Endothelial cell of umbilical vein (primary cell): ENCODE data around the gene KIF17. TPM values are rescaled to one million over a fixed set of nuclear protein-coding genes. Genes with fewer than 3 reads are reported as not detected.

Experiments
- BruUV-seq: library from RNA; stranded (reverse); fragments of 400-500 nt; replicated peaks from 2 replicates; lab custom pipeline; 2021; lab: Mats Ljungman, UMichigan
- CTCF ChIA-PET: fragments of 300-600, 350-600 bp; sonication (Branson Sonifier 250); formaldehyde crosslinking; loops from one replicate; lab custom pipeline; 2021; ENCODE audit warnings: antibody characterized with exemption, inconsistent platforms; lab: Charles Lee
- POLR2A ChIA-PET: fragments of 300-600, 350-600 bp; sonication (Branson Sonifier 250); formaldehyde crosslinking; loops from one replicate; lab custom pipeline; 2021; ENCODE audit warnings: antibody characterized with exemption, inconsistent platforms; lab: Charles Lee
- DNase-seq: peaks from one replicate; pipeline ENCODE4 v3.0.0-alpha.2; 2011; ENCODE audit warnings: low read depth, low spot score
- FAIRE-seq: peaks from 2 replicates; lab custom pipeline; 2011; peaks lifted over from hg19 to GRCh38; lab: Jason Lieb, UNC
- H2AFZ ChIP-seq: 2 replicates; pipeline ENCODE4 v1.6.0; 2012; ENCODE audit warnings: low read depth, low read length, control low read depth, inconsistent platforms
- H3K27ac ChIP-seq: 2 replicates; pipeline ENCODE4 v1.5.1; 2011; ENCODE audit warnings: low read depth, mild to moderate bottlenecking, control low read depth, low read length, moderate library complexity; ENCODE audit not compliant: insufficient read depth
- H3K27me3 ChIP-seq, 2 experiments: 2 replicates each; pipeline versions ENCODE4 v1.6.0 to v1.6.1; 2011; ENCODE audit warnings: low read length in 2 of 2, mixed read lengths in 1 of 2; ENCODE audit not compliant: control insufficient read depth in 2 of 2, insufficient read depth in 2 of 2
- H3K36me3 ChIP-seq, 2 experiments: 2 replicates in 1 of 2; 3 replicates in 1 of 2; pipeline ENCODE4 v1.5.1; 2011; ENCODE audit warnings: low read length in 2 of 2, mild to moderate bottlenecking in 1 of 2, moderate library complexity in 1 of 2; ENCODE audit not compliant: control insufficient read depth in 2 of 2, insufficient read depth in 2 of 2; ENCODE audit errors: extremely low read depth in 1 of 2
- H3K4me1 ChIP-seq: 3 replicates; pipeline ENCODE4 v1.5.1; 2011; ENCODE audit warnings: mild to moderate bottlenecking, low read length; ENCODE audit not compliant: control insufficient read depth, insufficient read depth; ENCODE audit errors: extremely low read depth
- H3K4me2 ChIP-seq: 2 replicates; pipeline ENCODE4 v1.6.1; 2011; ENCODE audit warnings: low read length, control low read depth, mixed read lengths; ENCODE audit not compliant: insufficient read depth
- H3K4me3 ChIP-seq, 3 experiments: fragments of 200-600 bp in 1 of 3; sonication (generic), shearing (Covaris generic) in 1 of 3; replicated peaks in 1 of 3; 2 replicates each; pipeline ENCODE4 v1.5.1; 2011 to 2016; ENCODE audit warnings: control low read depth in 3 of 3, low read length in 3 of 3, mild to moderate bottlenecking in 2 of 3, inconsistent platforms in 1 of 3, low read depth in 1 of 3, moderate library complexity in 1 of 3; ENCODE audit not compliant: insufficient read depth in 1 of 3
- H3K79me2 ChIP-seq: 2 replicates; pipeline ENCODE4 v1.6.0; 2012; ENCODE audit warnings: low read length, inconsistent platforms; ENCODE audit not compliant: control insufficient read depth, insufficient read depth
- H3K9ac ChIP-seq: replicated peaks from 2 replicates; pipeline ENCODE3; 2011; ENCODE audit warnings: low read length, control low read depth; ENCODE audit not compliant: insufficient read depth; ENCODE audit errors: extremely low read depth
- H3K9me1 ChIP-seq: replicated peaks from 3 replicates; pipeline ENCODE4 v1.6.0; 2011; ENCODE audit warnings: mild to moderate bottlenecking, low read length; ENCODE audit not compliant: control insufficient read depth, insufficient read depth; ENCODE audit errors: extremely low read depth
- H3K9me3 ChIP-seq: replicated peaks from 2 replicates; pipeline ENCODE4 v1.5.1; 2012; ENCODE audit warnings: low read length, inconsistent platforms; ENCODE audit not compliant: control insufficient read depth, insufficient read depth
- H4K20me1 ChIP-seq: replicated peaks from 2 replicates; pipeline ENCODE3; 2011; ENCODE audit warnings: mild to moderate bottlenecking, low read length; ENCODE audit not compliant: control insufficient read depth, insufficient read depth; ENCODE audit errors: extremely low read depth
- CTCF ChIP-seq, 2 donors: IDR thresholded peaks; 1 replicate in 1 of 2; 2 replicates in 1 of 2; pipeline ENCODE4 v1.5.1; 2011; ENCODE audit warnings: low read length in 2 of 2, mild to moderate bottlenecking in 2 of 2, moderate library complexity in 2 of 2, control low read depth in 1 of 2, inconsistent platforms in 1 of 2, low read depth in 1 of 2; ENCODE audit not compliant: insufficient read depth in 1 of 2; ENCODE audit errors: extremely low read depth in 1 of 2
- EZH2 ChIP-seq: IDR thresholded peaks from 2 replicates; pipeline ENCODE4 v1.6.1; 2012; ENCODE audit warnings: borderline replicate concordance, low read depth, mild to moderate bottlenecking, moderate library complexity, low read length, inconsistent platforms; ENCODE audit not compliant: severe bottlenecking
- FOS ChIP-seq: IDR thresholded peaks from 2 replicates; pipeline ENCODE4 v1.6.1; 2011; ENCODE audit warnings: mild to moderate bottlenecking, low read length, moderate library complexity, borderline replicate concordance; ENCODE audit not compliant: insufficient read depth
- GATA2 ChIP-seq: IDR thresholded peaks from 2 replicates; pipeline ENCODE4 v1.7.0; 2011; ENCODE audit warnings: low read depth, mild to moderate bottlenecking, moderate library complexity, mixed read lengths, low read length; ENCODE audit not compliant: insufficient read length, insufficient read depth
- JUN ChIP-seq: IDR thresholded peaks from 2 replicates; pipeline ENCODE4 v1.6.1; 2011; ENCODE audit warnings: borderline replicate concordance, low read depth; ENCODE audit not compliant: insufficient read length, insufficient read depth
- MAX ChIP-seq: IDR thresholded peaks from 2 replicates; pipeline ENCODE4 v1.6.1; 2011; ENCODE audit not compliant: insufficient read depth, insufficient read length
- MYC ChIP-seq: IDR thresholded peaks from one replicate; pipeline ENCODE4 v1.6.1; 2011; ENCODE audit warnings: mild to moderate bottlenecking, low read depth, low read length
- POLR2A ChIP-seq: IDR thresholded peaks from 2 replicates; pipeline ENCODE4 v1.6.1; 2012; ENCODE audit warnings: low read depth, mild to moderate bottlenecking, control low read depth, low read length
- POLR2AphosphoS5 ChIP-seq: IDR thresholded peaks from 2 replicates; pipeline ENCODE4 v1.6.1; 2012; ENCODE audit warnings: low read depth, mild to moderate bottlenecking, control low read depth, low read length, moderate library complexity; ENCODE audit not compliant: insufficient read depth
- dilution Hi-C: fragments of 300-500 bp; cut with MboI; formaldehyde crosslinking; loops from one replicate; pipeline ENCODE4 v1.15.0; 2019; ENCODE audit warnings: low sequenced_read_pairs; ENCODE audit not compliant: extremely low pct_ligation_motif_present
- intact Hi-C: fragments of 100-400 bp; cut with micrococcal nuclease; formaldehyde crosslinking; loops from one replicate; pipeline ENCODE4 v1.10.0; 2022
- polyA plus RNA-seq, 4 experiments: library from polyadenylated mRNA; depleted of rRNA in 3 of 4; stranded (reverse) in 3 of 4; unstranded in 1 of 4; fragments of >200 nt; gene quantifications; 2 replicates each; pipeline versions ENCODE4 v1.2.1 to v1.2.3, GENCODE V29; 2011 to 2012; ENCODE audit warnings: missing spikeins in 1 of 4
- total RNA-seq: library from RNA; stranded (reverse); gene quantifications from 2 replicates; pipeline ENCODE4 v1.2.3, GENCODE V29; 2021

Gene KIF17
- total and polyA plus RNA-seq, 2 donors (not counting 3 experiments of a cell fraction or from before 2014, with no cell fraction given) = 1.1 to 1.5 TPM

DNA sequence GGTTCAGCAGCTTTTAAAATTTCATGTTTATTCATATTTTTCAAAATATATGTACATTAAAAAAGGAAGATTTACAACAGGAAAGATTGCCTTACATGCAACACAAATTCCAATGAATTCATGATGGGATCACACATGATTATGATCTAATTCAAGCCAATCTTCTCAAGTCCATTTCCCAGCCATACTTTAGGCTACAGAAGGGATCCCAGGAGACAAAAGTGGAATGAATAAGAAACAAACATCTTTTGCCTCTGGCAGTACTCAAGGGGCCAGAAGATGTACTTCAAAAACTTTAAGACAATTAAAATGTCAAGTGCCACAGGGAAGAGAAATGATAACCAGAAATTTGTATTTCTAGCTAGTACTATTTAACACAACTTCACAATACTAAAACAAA lies 24.9 kb upstream of the KIF17 start:
- Histone ChIP-seq H3K36me3 (peaks cover 19 to 41% of the 10 kb centered on the region in 2 experiments), H3K27ac (no peak overlapping the region)

More for the DNA sequence above, 24.9 kb upstream of the KIF17 start:
- ChIA-PET POLR2A (interaction anchor here (0.6 kb wide), 1 partner anchor 40 kb away, joined by 4 read pairs; no protein-coding TSS in a partner anchor), CTCF (interaction anchor here (0.9 kb wide), 1 partner anchor 14 kb away, joined by 4 read pairs; no protein-coding TSS in a partner anchor)
- dilution Hi-C loops = no loop called here
- FAIRE-seq = no peak
- Histone ChIP-seq H4K20me1 (no peaks in the 10 kb centered on the region), H3K4me2 (no peak overlapping the region), H3K79me2 (peaks cover 4% of the 10 kb centered on the region), H3K27me3 (no peaks in the 10 kb centered on the region), H3K9me3 (no peaks in the 10 kb centered on the region), H3K9ac (no peak overlapping the region), H3K4me3 (no peak overlapping the region), H2AFZ (no peak overlapping the region), H3K9me1 (no peaks in the 10 kb centered on the region), H3K4me1 (peaks cover 3% of the 10 kb centered on the region)
- BruUV-seq = no TSS peak
- intact Hi-C loops = no loop called here
- DNase-seq = no peak
- no peak for TF ChIP-seq POLR2A
- no peak for TF ChIP-seq GATA2
- no peak for TF ChIP-seq JUN
- TF ChIP-seq MAX = no peak
- TF ChIP-seq CTCF (IDR thresholded peaks at IDR 0.05; ENCODE audit: extremely low read depth in 1 of 2, insufficient read depth in 1 of 2, low read depth in 1 of 2, low read length in 2 of 2) = no peak
- no peak for TF ChIP-seq MYC
- no peak for TF ChIP-seq FOS
- no peak for TF ChIP-seq EZH2
- TF ChIP-seq POLR2AphosphoS5 = no peak
